ENCODE results near the gene GSTM4. TPM values are rescaled to one million over a fixed set of nuclear protein-coding genes. Genes with fewer than 3 reads are reported as not detected.

Gene GSTM4
- total and polyA plus RNA-seq, 2 donors (not counting 1 experiment from before 2014, with no cell fraction given), result 17.7 to 30.8 TPM

GRCh38 chr1:109657970-109658369, 2.1 kb downstream of the GSTM4 start:
- no peaks in the 10 kb centered on the region for H3K36me3 ChIP-seq (ENCODE audit: control insufficient read depth, insufficient read depth, low read length)
- no peak overlapping the region for H2AFZ ChIP-seq (ENCODE audit: low read length)
- H3K27ac ChIP-seq (ENCODE audit: insufficient read depth, low read length), result no peak overlapping the region

GRCh38 chr1:109658533-109659042, 2.7 kb downstream of the GSTM4 start:
- Histone ChIP-seq H3K4me2 (ENCODE audit: extremely low read depth, insufficient read depth, low read length) (no peak overlapping the region), H3K27me3 (ENCODE audit: control insufficient read depth, insufficient read depth, low read length) (peaks cover 2% of the 10 kb centered on the region), H2AFZ (ENCODE audit: low read length) (no peak overlapping the region), H3K4me1 (ENCODE audit: control insufficient read depth, extremely low read depth, insufficient read depth, low read length) (peaks cover 5% of the 10 kb centered on the region), H3K36me3 (ENCODE audit: control insufficient read depth, insufficient read depth, low read length) (no peaks in the 10 kb centered on the region), H3K9ac (ENCODE audit: insufficient read depth, low read length) (no peak overlapping the region), H4K20me1 (ENCODE audit: control insufficient read depth, extremely low read depth, insufficient read depth, low read length) (no peaks in the 10 kb centered on the region), H3K9me3 (ENCODE audit: control insufficient read depth, insufficient read depth, low read depth, low read length) (no peaks in the 10 kb centered on the region), H3K79me2 (ENCODE audit: control insufficient read depth, insufficient read depth, low read length) (no peaks in the 10 kb centered on the region), H3K4me3 (replicated peaks in 1 of 4; ENCODE audit: control extremely low read depth in 1 of 4, insufficient read depth in 1 of 4, low read depth in 3 of 4, low read length in 4 of 4) (no peak overlapping the region), H3K27ac (ENCODE audit: insufficient read depth, low read length) (no peak overlapping the region)
- TF ChIP-seq EZH2 (IDR thresholded peaks at IDR 0.05; ENCODE audit: low read length, missing control alignments) (no peak), CTCF (conservative IDR thresholded peaks at IDR 0.05 in 1 of 2, IDR thresholded peaks at IDR 0.05 in 1 of 2; ENCODE audit: low read depth in 1 of 2, low read length in 2 of 2) (no peak)
- no peak for DNase-seq (ENCODE audit: low read depth in 2 of 2)

More at GRCh38 chr1:109657970-109658369, 2.1 kb downstream of the GSTM4 start:
- Histone ChIP-seq H3K79me2 (ENCODE audit: control insufficient read depth, insufficient read depth, low read length) (no peaks in the 10 kb centered on the region), H3K9me3 (ENCODE audit: control insufficient read depth, insufficient read depth, low read depth, low read length) (no peaks in the 10 kb centered on the region), H3K4me2 (ENCODE audit: extremely low read depth, insufficient read depth, low read length) (no peak overlapping the region), H3K9ac (ENCODE audit: insufficient read depth, low read length) (no peak overlapping the region), H3K27me3 (ENCODE audit: control insufficient read depth, insufficient read depth, low read length) (peaks cover 2% of the 10 kb centered on the region), H4K20me1 (ENCODE audit: control insufficient read depth, extremely low read depth, insufficient read depth, low read length) (no peaks in the 10 kb centered on the region), H3K4me3 (replicated peaks in 1 of 4; ENCODE audit: control extremely low read depth in 1 of 4, insufficient read depth in 1 of 4, low read depth in 3 of 4, low read length in 4 of 4) (no peak overlapping the region), H3K4me1 (ENCODE audit: control insufficient read depth, extremely low read depth, insufficient read depth, low read length) (peaks cover 4% of the 10 kb centered on the region)
- TF ChIP-seq EZH2 (IDR thresholded peaks at IDR 0.05; ENCODE audit: low read length, missing control alignments) (no peak), CTCF (conservative IDR thresholded peaks at IDR 0.05 in 1 of 2, IDR thresholded peaks at IDR 0.05 in 1 of 2; ENCODE audit: low read depth in 1 of 2, low read length in 2 of 2) (no peak)
- DNase-seq (ENCODE audit: low read depth in 2 of 2), result no peak

- Histone ChIP-seq H3K4me3 (replicated peaks in 1 of 4; ENCODE audit: control extremely low read depth in 1 of 4, insufficient read depth in 1 of 4, low read depth in 3 of 4, low read length in 4 of 4) (no peak overlapping the region), H3K27me3 (ENCODE audit: control insufficient read depth, insufficient read depth, low read length) (peaks cover 2% of the 10 kb centered on the region), H4K20me1 (ENCODE audit: control insufficient read depth, extremely low read depth, insufficient read depth, low read length) (no peaks in the 10 kb centered on the region), H3K4me2 (ENCODE audit: extremely low read depth, insufficient read depth, low read length) (no peak overlapping the region), H3K36me3 (ENCODE audit: control insufficient read depth, insufficient read depth, low read length) (no peaks in the 10 kb centered on the region), H3K27ac (ENCODE audit: insufficient read depth, low read length) (no peak overlapping the region), H3K9ac (ENCODE audit: insufficient read depth, low read length) (no peak overlapping the region), H3K4me1 (ENCODE audit: control insufficient read depth, extremely low read depth, insufficient read depth, low read length) (peaks cover 7% of the 10 kb centered on the region), H2AFZ (ENCODE audit: low read length) (no peak overlapping the region), H3K79me2 (ENCODE audit: control insufficient read depth, insufficient read depth, low read length) (no peaks in the 10 kb centered on the region), H3K9me3 (ENCODE audit: control insufficient read depth, insufficient read depth, low read depth, low read length) (no peaks in the 10 kb centered on the region)
- no peak for DNase-seq (ENCODE audit: low read depth in 2 of 2)
- TF ChIP-seq EZH2 (IDR thresholded peaks at IDR 0.05; ENCODE audit: low read length, missing control alignments) (no peak), CTCF (conservative IDR thresholded peaks at IDR 0.05 in 1 of 2, IDR thresholded peaks at IDR 0.05 in 1 of 2; ENCODE audit: low read depth in 1 of 2, low read length in 2 of 2) (no peak)
Measured at GRCh38 chr1:109659145-109659544, 3.2 kb downstream of the GSTM4 start.
